ENCODE data around the gene SLC10A7. TPM values are rescaled to one million over a fixed set of nuclear protein-coding genes. Genes with fewer than 3 reads are reported as not detected.

SLC10A7 gene
- total and polyA plus RNA-seq, 2 of the 4 experiments (the other 2 are of a cell fraction): 5.2 to 8.4 TPM

GRCh38 chr4:146481246-146481645 is 40.5 kb downstream of the SLC10A7 start:
- Histone ChIP-seq H4K91ac (ENCODE audit: insufficient read depth, low read depth, low read length) (no peak overlapping the region), H2AK5ac (ENCODE audit: low read depth, low read length) (no peak overlapping the region), H3K79me1 (ENCODE audit: low read depth in 1 of 2, low read length in 2 of 2) (peaks cover 5 to 6% of the 10 kb centered on the region in 2 experiments; a peak in 1 of 4 replicates), H3K56ac (ENCODE audit: extremely low read depth, insufficient read depth, low read length) (no peak overlapping the region), H2BK5ac (ENCODE audit: low read depth, low read length, poor library complexity, severe bottlenecking) (no peak overlapping the region), H4K8ac (ENCODE audit: low read depth in 2 of 2, low read length in 2 of 2) (no peak overlapping the region), H3K9me3 (ENCODE audit: control insufficient read depth, insufficient read depth, low read length) (peaks cover 5% of the 10 kb centered on the region), H3K9me1 (ENCODE audit: insufficient read depth, low read length) (no peaks in the 10 kb centered on the region), H4K20me1 (ENCODE audit: insufficient read depth, low read length) (no peaks in the 10 kb centered on the region), H3K4me3 (ENCODE audit: insufficient read depth, low read depth, low read length) (no peak overlapping the region), H2AFZ (replicated peaks; ENCODE audit: low read length, poor library complexity) (no peak overlapping the region), H3K27me3 (ENCODE audit: control insufficient read depth, insufficient read depth, low read length) (no peaks in the 10 kb centered on the region), H2BK15ac (ENCODE audit: low read depth, low read length) (no peak overlapping the region), H2BK120ac (ENCODE audit: low read depth, low read length) (no peak overlapping the region), H3K4ac (ENCODE audit: low read depth, low read length) (no peak overlapping the region), H3K23ac (ENCODE audit: low read depth, low read length) (no peak overlapping the region), H3K9ac (ENCODE audit: low read depth, low read length) (no peak overlapping the region), H3K4me1 (ENCODE audit: control insufficient read depth, insufficient read depth, low read length) (no peaks in the 10 kb centered on the region), H4K5ac (ENCODE audit: low read depth, low read length) (no peak overlapping the region), H2AK9ac (replicated peaks; ENCODE audit: low read depth, low read length, poor library complexity) (no peak overlapping the region), H3K14ac (replicated peaks; ENCODE audit: low read depth, low read length) (no peak overlapping the region), H3K4me2 (ENCODE audit: low read depth, low read length) (no peak overlapping the region), H3K27ac (ENCODE audit: insufficient read depth, low read length) (no peak overlapping the region), H3K36me3 (ENCODE audit: control insufficient read depth, insufficient read depth, low read length) (0 out of 2 replicates have a peak, but pooled peaks cover 2% of the 10 kb centered on the region), H2BK20ac (ENCODE audit: low read depth, low read length) (no peak overlapping the region), H3K18ac (ENCODE audit: low read depth, low read length) (no peak overlapping the region)
- CTCF ChIA-PET: no interaction called here
- TF ChIP-seq CHD1 (IDR thresholded peaks at IDR 0.05; ENCODE audit: low read depth, low read length) (no peak), SMC3 (IDR thresholded peaks at IDR 0.05; ENCODE audit: low read depth, low read length) (no peak), MXI1 (IDR thresholded peaks at IDR 0.05; ENCODE audit: borderline replicate concordance, low read depth, low read length) (no peak), NFE2L2 (IDR thresholded peaks at IDR 0.05; ENCODE audit: low read depth, low read length) (no peak), RFX5 (IDR thresholded peaks at IDR 0.05; ENCODE audit: low read depth, low read length) (no peak), BHLHE40 (IDR thresholded peaks at IDR 0.05; ENCODE audit: low read depth, low read length) (no peak), CTCF (conservative IDR thresholded peaks at IDR 0.05; ENCODE audit: low read depth, low read length) (no peak), USF2 (IDR thresholded peaks at IDR 0.05; ENCODE audit: low read depth, low read length) (no peak), RCOR1 (IDR thresholded peaks at IDR 0.05; ENCODE audit: insufficient replicate concordance, low read length) (no peak), MAZ (IDR thresholded peaks at IDR 0.05; ENCODE audit: borderline replicate concordance, low read depth, low read length) (no peak), ELK1 (IDR thresholded peaks at IDR 0.05; ENCODE audit: borderline replicate concordance, low read depth, low read length) (no peak), POLR2A (IDR thresholded peaks at IDR 0.05; ENCODE audit: low read depth, low read length) (no peak), CEBPB (IDR thresholded peaks at IDR 0.05; ENCODE audit: low read depth, low read length) (no peak), RAD21 (IDR thresholded peaks at IDR 0.05; ENCODE audit: low read length) (no peak), FOS (IDR thresholded peaks at IDR 0.05; ENCODE audit: low read depth, low read length) (no peak)
- ATAC-seq (ENCODE audit: low read depth) (no peak), DNase-seq (no peak)
- in situ Hi-C loops (cut with MboI; ENCODE audit: low sequenced_read_pairs): no loop called here
- BruUV-seq (replicated peaks): no TSS peak
- WGBS, 2 experiments (ENCODE audit: extremely low coverage in 2 of 2, insufficient read length in 1 of 2): 81% methylated on average over 3 of the region's 3 CpGs; no CpG with 5 or more reads in 1 of the 2 experiments
- intact Hi-C loops (cut with micrococcal nuclease): no loop called here
- POLR2A ChIA-PET (ENCODE audit: unreplicated experiment): no interaction called here
- dilution Hi-C loops (cut with HindIII; ENCODE audit: low sequenced_read_pairs, unreplicated experiment): no loop called here
